ENCODE measurements around the gene TMEM267.

GRCh38 chr5:43400082-43400481, 83.6 kb downstream of the TMEM267 start:
- TF ChIP-seq EZH2 (IDR thresholded peaks at IDR 0.05; ENCODE audit: borderline replicate concordance, low read depth, low read length, severe bottlenecking), result no peak
- TF ChIP-seq, protein P1, sequence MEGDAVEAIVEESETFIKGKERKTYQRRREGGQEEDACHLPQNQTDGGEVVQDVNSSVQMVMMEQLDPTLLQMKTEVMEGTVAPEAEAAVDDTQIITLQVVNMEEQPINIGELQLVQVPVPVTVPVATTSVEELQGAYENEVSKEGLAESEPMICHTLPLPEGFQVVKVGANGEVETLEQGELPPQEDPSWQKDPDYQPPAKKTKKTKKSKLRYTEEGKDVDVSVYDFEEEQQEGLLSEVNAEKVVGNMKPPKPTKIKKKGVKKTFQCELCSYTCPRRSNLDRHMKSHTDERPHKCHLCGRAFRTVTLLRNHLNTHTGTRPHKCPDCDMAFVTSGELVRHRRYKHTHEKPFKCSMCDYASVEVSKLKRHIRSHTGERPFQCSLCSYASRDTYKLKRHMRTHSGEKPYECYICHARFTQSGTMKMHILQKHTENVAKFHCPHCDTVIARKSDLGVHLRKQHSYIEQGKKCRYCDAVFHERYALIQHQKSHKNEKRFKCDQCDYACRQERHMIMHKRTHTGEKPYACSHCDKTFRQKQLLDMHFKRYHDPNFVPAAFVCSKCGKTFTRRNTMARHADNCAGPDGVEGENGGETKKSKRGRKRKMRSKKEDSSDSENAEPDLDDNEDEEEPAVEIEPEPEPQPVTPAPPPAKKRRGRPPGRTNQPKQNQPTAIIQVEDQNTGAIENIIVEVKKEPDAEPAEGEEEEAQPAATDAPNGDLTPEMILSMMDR (IDR thresholded peaks at IDR 0.05; ENCODE audit: borderline replicate concordance, extremely low read depth, low read length, poor library complexity, severe bottlenecking), result no peak

Data from DND-41 (cell line).